ENCODE data around the gene LRRC71.
"Not testable (repeated sequence)": the region's sequence is repeated elsewhere in the genome, so short reads cannot be mapped to it uniquely, and the experiment has no call there.

The LRRC71 gene

GRCh38 chr1:156905651-156906050 lies 14.8 kb upstream of the LRRC71 start:
- no peak for DNase-seq (ENCODE audit: low read depth)

- DNase-seq (ENCODE audit: low read depth), result no peak
Observed at GRCh38 chr1:156906206-156906906, 14.1 kb upstream of the LRRC71 start.

DNA sequence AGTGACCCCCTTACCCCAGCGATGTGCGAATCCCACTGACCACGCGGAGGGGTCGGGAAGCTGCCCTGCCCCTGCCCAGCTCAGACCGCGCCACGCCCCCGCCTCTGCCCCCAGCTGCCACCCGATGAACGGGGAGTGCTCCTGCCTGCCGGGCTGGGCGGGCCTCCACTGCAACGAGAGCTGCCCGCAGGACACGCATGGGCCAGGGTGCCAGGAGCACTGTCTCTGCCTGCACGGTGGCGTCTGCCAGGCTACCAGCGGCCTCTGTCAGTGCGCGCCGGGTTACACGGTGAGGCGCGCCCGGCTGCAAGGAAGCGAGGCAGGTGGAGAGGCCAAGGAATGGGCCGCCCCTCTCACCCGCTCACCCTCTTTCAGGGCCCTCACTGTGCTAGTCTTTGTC lies 11.9 kb upstream of the LRRC71 start:
- DNase-seq (ENCODE audit: low read depth), result no peak

DNA sequence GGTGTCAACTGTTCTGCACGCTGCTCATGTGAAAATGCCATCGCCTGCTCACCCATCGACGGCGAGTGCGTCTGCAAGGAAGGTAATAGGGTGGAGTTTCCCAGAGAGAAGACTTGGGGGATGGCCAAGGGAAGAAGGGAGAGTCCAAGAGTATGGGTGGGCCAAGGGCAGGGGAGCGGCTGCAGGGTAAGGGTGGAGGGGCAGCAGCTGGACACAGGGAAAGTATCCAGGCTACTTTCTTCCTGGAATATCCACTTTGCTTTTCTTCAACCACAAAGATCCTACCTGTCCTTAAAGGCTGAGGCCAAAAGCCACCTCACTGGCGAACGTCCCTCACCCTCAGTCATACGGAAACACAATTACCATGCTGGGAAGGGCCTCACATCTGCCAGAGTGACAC lies 11.5 kb upstream of the LRRC71 start:
- DNase-seq (ENCODE audit: low read depth), result no peak

DNA sequence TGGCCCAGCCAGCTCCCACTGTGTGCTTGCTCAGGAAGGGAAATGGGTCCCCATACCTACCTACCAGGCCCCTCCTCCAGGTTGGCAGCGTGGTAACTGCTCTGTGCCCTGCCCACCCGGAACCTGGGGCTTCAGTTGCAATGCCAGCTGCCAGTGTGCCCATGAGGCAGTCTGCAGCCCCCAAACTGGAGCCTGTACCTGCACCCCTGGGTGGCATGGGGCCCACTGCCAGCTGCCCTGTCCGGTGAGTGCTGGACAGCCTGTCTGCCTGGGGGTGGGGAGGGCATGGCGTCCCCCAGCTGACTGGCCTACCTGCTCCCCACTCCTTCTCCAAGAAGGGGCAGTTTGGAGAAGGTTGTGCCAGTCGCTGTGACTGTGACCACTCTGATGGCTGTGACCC lies 10.8 kb upstream of the LRRC71 start:
- DNase-seq (ENCODE audit: low read depth), result no peak

DNA sequence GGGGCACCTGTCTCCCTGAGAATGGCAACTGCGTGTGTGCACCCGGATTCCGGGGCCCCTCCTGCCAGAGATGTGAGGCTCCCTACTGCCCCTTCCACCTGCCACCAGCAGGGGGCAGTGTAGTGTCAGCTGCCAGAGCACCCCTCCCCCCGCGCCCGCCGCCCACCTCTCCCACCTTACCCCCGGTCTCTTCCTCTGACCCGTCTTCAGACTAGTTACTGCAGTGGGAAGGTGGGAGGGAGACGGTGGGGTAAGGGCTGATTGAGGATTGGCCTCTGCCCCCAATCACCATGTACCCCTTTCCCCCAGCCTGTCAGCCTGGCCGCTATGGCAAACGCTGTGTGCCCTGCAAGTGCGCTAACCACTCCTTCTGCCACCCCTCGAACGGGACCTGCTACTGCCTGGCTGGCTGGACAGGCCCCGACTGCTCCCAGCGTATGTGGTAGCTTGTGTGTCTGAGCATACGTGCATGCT lies 10.1 kb upstream of the LRRC71 start:
- DNase-seq (ENCODE audit: low read depth), result no peak

DNA sequence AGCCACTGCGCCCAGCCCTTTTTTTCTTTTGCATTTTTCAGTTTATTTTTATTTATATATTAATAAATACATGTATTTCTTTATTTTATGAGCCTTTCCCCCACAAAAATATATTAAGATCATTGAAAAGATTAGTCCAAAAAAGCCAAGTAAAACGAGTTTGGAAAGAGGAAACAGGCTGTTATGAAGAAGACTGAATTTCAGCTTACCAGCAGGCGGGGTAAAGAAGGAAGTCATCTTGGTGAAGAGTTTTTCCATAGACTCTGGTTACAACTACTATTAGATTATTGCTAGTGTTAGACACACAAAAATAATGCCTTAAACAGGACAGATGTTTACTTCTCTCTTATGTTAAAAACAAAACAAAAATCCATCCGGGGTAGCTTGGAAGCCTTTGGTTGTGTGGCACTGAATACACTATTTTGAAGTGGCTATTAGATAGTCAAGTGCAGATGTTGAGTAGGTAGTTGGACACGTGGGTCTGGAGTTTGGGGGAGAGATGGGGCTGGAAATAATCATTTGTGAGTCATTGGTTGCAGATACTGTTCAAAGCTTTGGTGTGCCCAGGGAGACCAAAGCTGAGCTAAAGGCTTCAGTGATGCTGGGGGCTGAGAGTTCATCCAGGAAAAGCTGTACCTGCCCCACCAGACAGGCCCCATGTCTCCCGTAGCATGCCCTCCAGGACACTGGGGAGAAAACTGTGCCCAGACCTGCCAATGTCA lies 8.7 kb upstream of the LRRC71 start:
- no peak for DNase-seq (ENCODE audit: low read depth)

GRCh38 chr1:156912310-156912709 lies 8.1 kb upstream of the LRRC71 start:
- DNase-seq (ENCODE audit: low read depth), result no peak

GRCh38 chr1:156912861-156913808 lies 7.3 kb upstream of the LRRC71 start:
- no peak for DNase-seq (ENCODE audit: low read depth)

GRCh38 chr1:156913809-156914387 lies 6.5 kb upstream of the LRRC71 start:
- DNase-seq (ENCODE audit: low read depth), result no peak

- peak; percentile 83 for DNase-seq (ENCODE audit: low read depth)
Observed at GRCh38 chr1:156914440-156914856, 6.0 kb upstream of the LRRC71 start.

DNA sequence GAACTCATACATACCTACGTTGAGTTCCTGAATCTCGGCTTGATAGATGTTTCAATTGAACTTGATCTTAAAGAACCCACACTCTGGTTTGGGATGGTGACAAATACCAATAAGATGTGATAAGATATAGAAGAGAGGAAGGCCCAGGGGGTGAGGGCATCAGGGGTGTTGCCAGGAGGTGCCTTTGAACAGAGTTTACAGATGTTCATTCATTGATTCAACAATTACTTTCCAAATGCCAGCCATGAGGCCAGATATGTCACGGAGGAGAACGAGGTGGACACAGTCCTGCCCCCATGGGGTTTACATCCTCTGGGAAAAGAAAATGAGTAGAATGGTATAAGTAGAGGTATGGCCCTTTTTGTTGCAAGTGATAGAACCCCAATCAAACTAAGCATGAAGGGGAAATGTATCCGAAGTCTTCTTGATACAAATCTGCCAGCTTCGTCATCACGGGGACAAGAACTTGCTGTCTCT lies 659 bp downstream of the LRRC71 start:
- DNase-seq (ENCODE audit: low read depth), result no peak

- no peak for DNase-seq (ENCODE audit: low read depth)
Observed at GRCh38 chr1:156922986-156923669, 2.7 kb downstream of the LRRC71 start.

DNA sequence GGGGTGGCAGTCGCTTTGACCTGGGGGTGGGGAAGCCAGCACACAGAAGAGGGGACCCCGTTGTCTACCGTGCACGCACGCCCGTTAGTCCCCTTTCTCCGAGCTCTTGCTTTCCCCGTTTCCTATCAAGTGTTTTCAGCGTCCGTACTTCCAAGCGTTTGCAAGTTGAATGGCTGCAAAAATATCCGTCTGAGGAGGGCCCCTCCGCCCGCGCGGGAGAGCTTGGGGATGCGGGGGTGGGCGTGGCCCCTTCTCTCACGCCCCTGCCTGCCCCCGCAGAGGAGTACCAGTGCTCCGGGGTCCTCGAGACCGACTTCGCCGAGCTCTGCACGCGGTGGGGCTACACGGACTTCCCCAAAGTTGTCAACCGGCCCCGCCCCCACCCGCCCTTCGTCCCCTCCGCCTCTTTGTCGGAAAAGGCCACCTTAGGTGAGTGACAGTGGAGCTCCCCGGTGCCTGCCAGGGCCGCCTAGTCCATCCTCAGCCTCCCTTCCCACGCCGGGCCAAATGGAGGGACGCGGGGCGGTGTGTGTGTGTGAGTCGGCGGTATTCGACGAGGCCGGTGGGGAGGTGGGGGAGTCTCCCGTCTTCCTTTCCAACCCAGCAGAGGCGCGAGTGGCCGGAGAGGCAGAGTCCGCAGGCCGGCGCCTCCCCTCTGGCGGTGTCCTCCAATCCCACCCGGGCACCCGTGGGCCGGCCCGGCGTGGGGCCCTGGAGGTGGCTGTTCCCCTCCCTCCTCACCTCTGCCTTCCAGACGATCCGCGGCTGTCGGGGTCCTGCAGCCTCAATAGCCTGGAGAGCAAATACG lies 3.4 kb downstream of the LRRC71 start:
- no peak for DNase-seq (ENCODE audit: low read depth)

DNA sequence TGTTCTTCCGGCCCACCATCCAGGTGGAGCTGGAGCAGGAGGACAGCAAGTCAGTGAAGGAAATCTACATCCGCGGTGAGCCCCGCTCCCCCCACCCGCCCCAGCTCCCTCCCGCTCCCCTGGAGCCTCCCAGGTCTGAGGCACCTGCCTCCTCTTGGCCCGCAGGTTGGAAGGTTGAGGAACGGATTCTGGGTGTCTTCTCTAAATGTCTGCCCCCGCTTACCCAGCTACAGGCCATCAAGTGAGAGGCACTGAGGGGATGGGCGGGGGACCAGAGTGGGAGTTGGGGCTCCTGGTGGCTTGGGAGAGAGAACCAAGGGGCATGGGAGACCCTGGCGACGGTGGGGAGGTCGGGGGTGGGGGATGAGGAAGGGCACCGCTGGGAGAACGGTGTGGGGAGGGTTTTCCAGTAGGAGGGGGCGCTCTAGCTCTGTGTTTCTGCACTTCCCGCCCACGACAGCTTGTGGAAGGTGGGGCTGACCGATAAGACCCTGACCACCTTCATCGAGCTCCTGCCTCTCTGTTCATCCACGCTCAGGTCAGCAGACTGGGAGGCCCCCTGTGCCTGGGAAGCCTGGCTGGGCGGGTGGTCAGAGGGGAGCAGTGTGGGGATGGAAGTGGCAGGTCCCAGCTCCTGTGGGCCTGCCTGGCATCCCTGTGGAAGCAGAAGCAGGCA lies 4.2 kb downstream of the LRRC71 start:
- DNase-seq (ENCODE audit: low read depth), result no peak

DNA sequence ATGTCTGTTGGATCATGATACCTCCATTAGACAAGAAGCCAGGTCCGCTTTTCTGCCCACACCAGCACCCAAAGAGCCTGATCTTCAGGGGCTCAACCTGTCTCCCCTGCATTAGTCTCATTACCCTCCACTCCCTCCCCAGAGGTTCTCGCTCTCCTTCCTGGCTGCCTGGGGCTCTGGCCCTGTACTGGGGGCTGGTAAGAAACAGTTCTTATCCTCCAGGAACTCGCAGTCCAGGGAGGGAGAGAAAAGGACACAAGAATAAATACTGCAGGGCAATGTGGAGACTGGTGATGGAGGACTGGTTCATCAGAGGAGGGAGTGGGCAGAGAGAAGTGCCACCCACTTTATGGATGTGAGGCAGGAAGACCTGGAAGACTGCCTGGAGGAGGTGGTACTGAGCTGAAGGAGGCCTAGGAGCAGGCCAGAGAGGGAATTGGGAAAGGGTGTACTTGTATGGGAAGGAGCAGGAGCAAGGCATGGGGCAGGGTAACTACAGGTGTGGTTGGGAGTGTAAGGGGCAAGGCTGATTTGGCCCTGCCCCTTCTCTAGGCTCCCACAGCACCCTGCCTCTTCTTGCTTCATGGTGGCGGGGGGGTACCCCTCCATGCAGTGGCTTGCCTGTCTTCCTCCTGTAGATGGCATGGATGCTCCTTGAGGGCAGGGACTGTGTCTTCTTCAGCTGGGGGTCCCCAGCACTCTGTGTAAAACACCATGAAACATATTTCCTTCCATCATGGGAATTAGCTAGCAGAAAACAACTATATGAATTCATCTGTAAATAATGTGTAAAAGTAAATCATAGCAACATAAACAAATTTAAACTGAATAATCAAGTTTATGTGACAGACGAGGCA lies 5.0 kb downstream of the LRRC71 start:
- no peak for DNase-seq (ENCODE audit: low read depth)

DNA sequence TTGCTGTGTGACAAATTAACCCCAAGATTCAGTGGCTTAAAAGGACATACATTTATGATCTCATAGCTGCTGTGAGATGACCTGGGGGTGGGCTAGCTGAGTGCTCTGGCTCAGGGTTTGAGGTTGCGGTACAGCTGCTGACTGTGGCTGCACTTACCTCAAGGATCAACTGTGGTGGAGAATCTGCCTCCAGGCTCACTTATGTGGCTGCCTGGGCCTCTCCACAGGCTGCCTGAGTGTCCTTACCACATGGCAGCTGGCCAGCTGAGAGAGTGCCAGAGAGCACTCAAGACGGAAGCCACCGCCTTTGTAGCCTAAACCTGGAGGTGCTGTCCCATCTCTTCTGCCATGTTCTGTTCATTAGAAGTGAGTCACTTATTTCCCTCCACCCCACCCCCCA lies 5.7 kb downstream of the LRRC71 start:
- peak; percentile 72 for DNase-seq (ENCODE audit: low read depth)

DNA sequence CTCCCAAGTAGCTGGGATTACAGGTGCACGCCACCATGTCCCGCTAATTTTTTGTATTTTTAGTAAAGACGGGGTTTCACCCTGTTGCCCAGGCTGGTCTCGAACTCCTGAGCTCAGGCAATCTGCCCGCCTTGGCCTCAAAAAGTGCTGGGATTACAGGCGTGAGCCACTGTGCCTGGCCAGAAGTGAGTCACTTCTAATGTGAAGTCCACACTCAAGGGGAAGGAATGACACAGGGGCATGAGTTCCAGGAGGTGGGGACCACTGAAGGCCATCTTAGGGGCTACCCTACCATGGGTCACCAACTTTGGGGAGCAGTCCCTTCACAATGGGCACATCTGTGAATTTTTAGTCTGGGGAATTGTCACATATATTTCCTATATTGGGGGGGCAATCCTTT lies 6.3 kb downstream of the LRRC71 start:
- not testable (repeated sequence) for DNase-seq (ENCODE audit: low read depth)
